Upper lobe of left lung (tissue), 4 donors: ENCODE data around the gene TAF11L5.
"Not testable (repeated sequence)": the region's sequence is repeated elsewhere in the genome, so short reads cannot be mapped to it uniquely, and the experiment has no call there.

Experiments used
- CTCF ChIP-seq, 6 experiments: fragments of 450-650 bp in 4 of 6; fragments of 200-600 bp in 2 of 6; sonication (generic) in 2 of 6; IDR thresholded peaks; one replicate each; pipeline ENCODE4 v1.5.1; 2016 to 2019; ENCODE audit warnings: antibody characterized with exemption in 6 of 6
- EP300 ChIP-seq, 4 donors: sonication (generic); formaldehyde crosslinking; IDR thresholded peaks; one replicate each; pipeline ENCODE4 v1.5.1; 2017; ENCODE audit warnings: antibody characterized with exemption in 4 of 4, control low read depth in 2 of 4
- POLR2AphosphoS5 ChIP-seq, 2 donors: sonication (generic); formaldehyde crosslinking; IDR thresholded peaks; one replicate each; pipeline ENCODE4 v1.5.1; 2017; ENCODE audit warnings: antibody characterized with exemption in 2 of 2

- TF ChIP-seq CTCF, EP300, POLR2AphosphoS5 (IDR thresholded peaks at IDR 0.05): not testable (repeated sequence)
Observed at GRCh38 chr5:17528369-17528768, 3.3 kb downstream of the TAF11L5 start, which contains the start of gene TAF11L6.
